HG03469 (cell line): Measurements from ENCODE around the gene SLC8A1.

Source experiments
- ATAC-seq: cut with Tn5 transposase; IDR thresholded peaks from one replicate; pipeline ENCODE4 v1.9.1; 2021; ENCODE audit warnings: mild to moderate bottlenecking, moderate library complexity, moderate number of reproducible peaks; ENCODE audit not compliant: unreplicated experiment

SLC8A1 gene

GRCh38 chr2:40394031-40394430, 57.9 kb downstream of the SLC8A1 start:
- no peak for ATAC-seq

- ATAC-seq: no peak
These were observed 63.7 kb downstream of the SLC8A1 start for GRCh38 chr2:40388161-40388560.

- no peak for ATAC-seq
These were observed 65.7 kb downstream of the SLC8A1 start for GRCh38 chr2:40386177-40386576.

- ATAC-seq: no peak
These were observed 67.2 kb downstream of the SLC8A1 start for GRCh38 chr2:40384714-40385113.

- no peak for ATAC-seq
These were observed 67.7 kb downstream of the SLC8A1 start for GRCh38 chr2:40384233-40384632.

GRCh38 chr2:40380721-40381120, 71.2 kb downstream of the SLC8A1 start:
- no peak for ATAC-seq

GRCh38 chr2:40380041-40380440, 71.8 kb downstream of the SLC8A1 start:
- no peak for ATAC-seq

GRCh38 chr2:40374543-40375240, 77.2 kb downstream of the SLC8A1 start:
- no peak for ATAC-seq

- no peak for ATAC-seq
These were observed 78.8 kb downstream of the SLC8A1 start for GRCh38 chr2:40373111-40373510.

- no peak for ATAC-seq
These were observed 79.5 kb downstream of the SLC8A1 start for GRCh38 chr2:40372283-40372985.

- ATAC-seq: no peak
These were observed 80.2 kb downstream of the SLC8A1 start for GRCh38 chr2:40371525-40372282.

GRCh38 chr2:40370007-40370395, 81.9 kb downstream of the SLC8A1 start:
- no peak for ATAC-seq

- no peak for ATAC-seq
These were observed 82.5 kb downstream of the SLC8A1 start for GRCh38 chr2:40369267-40370006.

- no peak for ATAC-seq
These were observed 84.2 kb downstream of the SLC8A1 start for GRCh38 chr2:40367652-40368051.

GRCh38 chr2:40367032-40367431, 84.9 kb downstream of the SLC8A1 start:
- ATAC-seq: no peak

GRCh38 chr2:40364151-40364874, 87.6 kb downstream of the SLC8A1 start:
- ATAC-seq: no peak

- peak; percentile 44 for ATAC-seq
These were observed 88.3 kb downstream of the SLC8A1 start for GRCh38 chr2:40363631-40364030.

GRCh38 chr2:40363231-40363630, 88.7 kb downstream of the SLC8A1 start:
- no peak for ATAC-seq

GRCh38 chr2:40361478-40361877, 90.4 kb downstream of the SLC8A1 start:
- no peak for ATAC-seq

- ATAC-seq: no peak
These were observed 91.2 kb downstream of the SLC8A1 start for GRCh38 chr2:40360652-40361051.
